NCI-H69 (cell line): ENCODE measurements around the gene CRYBG2.

ENCODE experiments used
- DNase-seq: peaks from one replicate; lab custom pipeline; 2025; lab: John Stamatoyannopoulos, UW

CRYBG2 gene

GRCh38 chr1:26291939-26292338 lies 62.0 kb downstream of the CRYBG2 start:
- DNase-seq = no peak

- no peak for DNase-seq
Measured at GRCh38 chr1:26291433-26291832, 62.5 kb downstream of the CRYBG2 start.

- DNase-seq = no peak
Measured at GRCh38 chr1:26290882-26291261, 63.1 kb downstream of the CRYBG2 start.

- no peak for DNase-seq
Measured at GRCh38 chr1:26290122-26290881, 63.6 kb downstream of the CRYBG2 start.

GRCh38 chr1:26289158-26290059 lies 64.5 kb downstream of the CRYBG2 start:
- peak; percentile 66 for DNase-seq

GRCh38 chr1:26288311-26288941 lies 65.5 kb downstream of the CRYBG2 start:
- DNase-seq = no peak

- DNase-seq = no peak
Measured at GRCh38 chr1:26287811-26288210, 66.1 kb downstream of the CRYBG2 start.

GRCh38 chr1:26287033-26287711 lies 66.8 kb downstream of the CRYBG2 start:
- DNase-seq = no peak

- no peak for DNase-seq
Measured at GRCh38 chr1:26286064-26286416, 67.9 kb downstream of the CRYBG2 start.

- DNase-seq = peak; percentile 41
Measured at GRCh38 chr1:26285366-26286063, 68.4 kb downstream of the CRYBG2 start.

GRCh38 chr1:26284597-26285347 lies 69.2 kb downstream of the CRYBG2 start:
- DNase-seq = peak; percentile 45

GRCh38 chr1:26283871-26284596 lies 69.9 kb downstream of the CRYBG2 start:
- DNase-seq = no peak

GRCh38 chr1:26283279-26283853 lies 70.6 kb downstream of the CRYBG2 start:
- DNase-seq = no peak

GRCh38 chr1:26282401-26282918 lies 71.5 kb downstream of the CRYBG2 start:
- no peak for DNase-seq

- DNase-seq = peak; percentile 18
Measured at GRCh38 chr1:26281971-26282370, 72.0 kb downstream of the CRYBG2 start.

- no peak for DNase-seq
Measured at GRCh38 chr1:26281091-26281958, 72.6 kb downstream of the CRYBG2 start.

- peak; percentile 30 for DNase-seq
Measured at GRCh38 chr1:26280333-26281042, 73.4 kb downstream of the CRYBG2 start.
